NCI-H1417 treated with DMSO at 0.1 percent for 48 hours (cell line): Measurements from ENCODE around the gene EXD1.
"Not testable (repeated sequence)": the region's sequence is repeated elsewhere in the genome, so short reads cannot be mapped to it uniquely, and the experiment has no call there.

Experiments used
- DNase-seq: peaks from one replicate; lab custom pipeline; 2025; lab: John Stamatoyannopoulos, UW

Gene EXD1

GRCh38 chr15:41230650-41231421 lies at the start of gene EXD1, which contains the start of gene CHP1:
EXD1 (minus strand) TSS chr15:41230757; CDS start chr15:41226575, 4,182 bp downstream.
CHP1 (plus strand) TSS chr15:41231268; CDS start chr15:41231383, 115 bp downstream.
- DNase-seq: peak; percentile 41

- no peak for DNase-seq
Observed at GRCh38 chr15:41279535-41280283, 49.2 kb upstream of the EXD1 start.

- no peak for DNase-seq
Observed at GRCh38 chr15:41278319-41278718, 47.8 kb upstream of the EXD1 start.

GRCh38 chr15:41276831-41277230 lies 46.3 kb upstream of the EXD1 start:
- DNase-seq: no peak

GRCh38 chr15:41269887-41270286 lies 39.3 kb upstream of the EXD1 start:
- DNase-seq: no peak

- no peak for DNase-seq
Observed at GRCh38 chr15:41263891-41264351, 33.4 kb upstream of the EXD1 start.

- no peak for DNase-seq
Observed at GRCh38 chr15:41262571-41262970, 32.0 kb upstream of the EXD1 start.

- not testable (repeated sequence) for DNase-seq
Observed at GRCh38 chr15:41260924-41261323, 30.4 kb upstream of the EXD1 start.

- DNase-seq: no peak
Observed at GRCh38 chr15:41259546-41260189, 29.1 kb upstream of the EXD1 start.

- no peak for DNase-seq
Observed at GRCh38 chr15:41258750-41259471, 28.4 kb upstream of the EXD1 start.

- no peak for DNase-seq
Observed at GRCh38 chr15:41256577-41257038, 26.1 kb upstream of the EXD1 start.

GRCh38 chr15:41256103-41256502 lies 25.5 kb upstream of the EXD1 start:
- DNase-seq: no peak

- no peak for DNase-seq
Observed at GRCh38 chr15:41254560-41254959, 24.0 kb upstream of the EXD1 start.

- no peak for DNase-seq
Observed at GRCh38 chr15:41251411-41251810, 20.9 kb upstream of the EXD1 start.

GRCh38 chr15:41250745-41251144 lies 20.2 kb upstream of the EXD1 start:
- DNase-seq: not testable (repeated sequence)

GRCh38 chr15:41241221-41241964 lies 10.8 kb upstream of the EXD1 start:
- peak; percentile 41 for DNase-seq

- DNase-seq: no peak
Observed at GRCh38 chr15:41238100-41238499, 7.5 kb upstream of the EXD1 start.

GRCh38 chr15:41235929-41236328 lies 5.4 kb upstream of the EXD1 start:
- DNase-seq: no peak

GRCh38 chr15:41235228-41235627 lies 4.7 kb upstream of the EXD1 start:
- not testable (repeated sequence) for DNase-seq

- no peak for DNase-seq
Observed at GRCh38 chr15:41233367-41233771, 2.8 kb upstream of the EXD1 start.
